GM19043 (cell line): Measurements from ENCODE around the gene RBBP6.
"Not testable (repeated sequence)": the region's sequence is repeated elsewhere in the genome, so short reads cannot be mapped to it uniquely, and the experiment has no call there.

Experiments used
- ATAC-seq: cut with Tn5 transposase; IDR thresholded peaks from one replicate; pipeline ENCODE4 v1.9.1; 2021; ENCODE audit warnings: low read depth; ENCODE audit not compliant: unreplicated experiment

The RBBP6 gene

GRCh38 chr16:24539295-24539849 lies at the start of gene RBBP6:
Gene RBBP6 (plus strand): TSS chr16:24539566. CDS start chr16:24540627, 1,061 bp downstream.
- ATAC-seq = peak; percentile 75

GRCh38 chr16:24490866-24491265 lies 48.5 kb upstream of the RBBP6 start:
- ATAC-seq = no peak

- no peak for ATAC-seq
Measured at GRCh38 chr16:24491731-24492130, 47.6 kb upstream of the RBBP6 start.

- ATAC-seq = no peak
Measured at GRCh38 chr16:24493821-24494220, 45.5 kb upstream of the RBBP6 start.

GRCh38 chr16:24495207-24495606 lies 44.2 kb upstream of the RBBP6 start:
- not testable (repeated sequence) for ATAC-seq

GRCh38 chr16:24497440-24497839 lies 41.9 kb upstream of the RBBP6 start:
- no peak for ATAC-seq

- ATAC-seq = no peak
Measured at GRCh38 chr16:24499193-24499814, 40.1 kb upstream of the RBBP6 start.

- no peak for ATAC-seq
Measured at GRCh38 chr16:24504472-24505345, 34.7 kb upstream of the RBBP6 start.

GRCh38 chr16:24505959-24506358 lies 33.4 kb upstream of the RBBP6 start:
- ATAC-seq = no peak

- ATAC-seq = no peak
Measured at GRCh38 chr16:24507959-24508480, 31.3 kb upstream of the RBBP6 start.

GRCh38 chr16:24508614-24509013 lies 30.8 kb upstream of the RBBP6 start:
- ATAC-seq = no peak

- ATAC-seq = no peak
Measured at GRCh38 chr16:24509536-24509935, 29.8 kb upstream of the RBBP6 start.

- ATAC-seq = no peak
Measured at GRCh38 chr16:24511174-24511573, 28.2 kb upstream of the RBBP6 start.

GRCh38 chr16:24511792-24512191 lies 27.6 kb upstream of the RBBP6 start:
- ATAC-seq = no peak

GRCh38 chr16:24514096-24514495 lies 25.3 kb upstream of the RBBP6 start:
- no peak for ATAC-seq

- ATAC-seq = no peak
Measured at GRCh38 chr16:24515186-24515585, 24.2 kb upstream of the RBBP6 start.

GRCh38 chr16:24516900-24517669 lies 22.3 kb upstream of the RBBP6 start:
- no peak for ATAC-seq

GRCh38 chr16:24518498-24518897 lies 20.9 kb upstream of the RBBP6 start:
- ATAC-seq = no peak

GRCh38 chr16:24520983-24521382 lies 18.4 kb upstream of the RBBP6 start:
- no peak for ATAC-seq

GRCh38 chr16:24522751-24523150 lies 16.6 kb upstream of the RBBP6 start:
- ATAC-seq = no peak

GRCh38 chr16:24523569-24523968 lies 15.8 kb upstream of the RBBP6 start:
- ATAC-seq = no peak
